ENCODE results near the gene AGAP9.

DNA sequence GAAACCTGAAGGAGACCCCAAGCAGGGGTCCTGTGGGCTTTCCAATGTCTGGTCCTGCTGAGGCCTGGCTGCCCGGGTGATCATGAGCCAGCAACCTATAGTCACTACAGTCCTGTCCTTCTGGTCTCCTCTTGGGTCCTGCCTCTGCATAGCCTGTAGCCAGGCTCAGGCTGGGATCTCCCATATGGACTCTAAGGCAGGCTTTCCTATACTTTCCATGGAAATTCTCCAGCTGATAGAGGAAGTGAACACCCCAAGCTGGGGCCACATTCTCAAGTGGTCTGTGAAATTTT is 66.0 kb downstream of the AGAP9 start:
- TF ChIP-seq FOXK1 (CRISPR knock-in tag; IDR thresholded peaks at IDR 0.05) = no peak
- TF ChIP-seq SP1 (CRISPR knock-in tag; conservative IDR thresholded peaks at IDR 0.05) = no peak

Data from WTC11 (cell line).